Muscle of back (tissue), 11 donors: Measurements from ENCODE around the gene IKBKG. TPM values are rescaled to one million over a fixed set of nuclear protein-coding genes. Genes with fewer than 3 reads are reported as not detected.
"Not testable (repeated sequence)": the region's sequence is repeated elsewhere in the genome, so short reads cannot be mapped to it uniquely, and the experiment has no call there.

Experiments
- DNase-seq, 3 donors: peaks; one replicate each; pipeline versions ENCODE4 v3.0.0 to v3.0.0-alpha.2; 2013
- polyA plus RNA-seq, 10 donors: library from polyadenylated mRNA; unstranded; fragments of 120-200 nt; gene quantifications; one replicate each; pipeline ENCODE4 v1.2.1, GENCODE V29; 2013; ENCODE audit not compliant: insufficient read length in 10 of 10

IKBKG gene
- polyA plus RNA-seq, 10 donors: 11.0 to 14.2 (median 12.9) TPM

DNA sequence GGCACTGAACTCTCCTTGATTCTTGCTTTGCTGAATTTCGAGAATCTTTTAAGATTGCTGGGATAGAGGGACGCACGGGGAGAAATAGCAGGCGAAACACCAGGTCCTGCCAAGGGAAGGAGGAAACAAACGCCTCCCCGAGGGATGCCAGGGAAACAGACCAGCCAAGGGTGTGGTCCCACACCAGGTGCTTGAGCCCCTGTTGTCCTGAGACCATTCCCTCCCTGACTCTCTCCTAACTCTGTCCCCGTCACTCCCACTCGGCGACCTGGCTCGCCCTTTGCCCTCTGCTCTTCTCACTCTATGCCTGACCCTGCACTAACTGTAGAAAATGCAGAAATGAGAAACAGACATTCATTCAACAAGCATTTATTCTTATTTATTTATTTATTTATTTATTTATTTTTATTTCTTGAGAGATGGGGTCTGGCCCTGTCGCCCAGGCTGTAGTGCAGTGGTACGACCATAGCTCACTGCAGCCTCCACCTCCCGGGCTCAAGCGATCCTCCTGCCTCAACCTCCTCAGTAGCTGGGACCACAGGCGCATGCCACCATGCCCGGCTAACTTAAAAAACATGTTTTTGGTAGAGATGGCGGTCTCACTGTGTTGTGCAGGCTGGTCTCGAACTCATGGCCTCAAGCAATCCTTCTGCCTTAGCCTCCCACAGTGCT, 55.5 kb downstream of the IKBKG start:
- no peak for DNase-seq

GRCh38 chrX:154603438-154604430, 56.3 kb downstream of the IKBKG start:
- DNase-seq: peak in 2 of 3 donors; percentile 18 to 37

DNA sequence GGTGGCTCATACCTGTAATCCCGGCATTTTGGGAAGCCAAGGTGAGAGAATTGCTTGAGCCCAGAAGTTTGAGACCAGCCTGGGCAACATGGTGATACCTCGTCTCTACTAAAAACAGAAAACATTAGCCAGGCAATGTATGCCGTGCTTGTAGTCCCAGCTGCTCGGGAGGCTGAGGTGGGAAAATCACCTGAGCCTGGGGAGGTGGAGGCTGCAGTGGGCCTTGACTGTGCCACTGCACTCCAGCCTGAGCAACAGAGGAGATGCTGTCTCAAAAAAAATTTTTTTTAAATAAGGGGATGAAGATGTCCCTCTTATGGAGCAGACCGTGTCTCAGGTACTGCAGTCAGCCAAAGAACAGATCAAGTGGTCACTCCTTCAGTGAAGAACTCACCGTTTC, 58.1 kb downstream of the IKBKG start:
- DNase-seq: no peak

DNA sequence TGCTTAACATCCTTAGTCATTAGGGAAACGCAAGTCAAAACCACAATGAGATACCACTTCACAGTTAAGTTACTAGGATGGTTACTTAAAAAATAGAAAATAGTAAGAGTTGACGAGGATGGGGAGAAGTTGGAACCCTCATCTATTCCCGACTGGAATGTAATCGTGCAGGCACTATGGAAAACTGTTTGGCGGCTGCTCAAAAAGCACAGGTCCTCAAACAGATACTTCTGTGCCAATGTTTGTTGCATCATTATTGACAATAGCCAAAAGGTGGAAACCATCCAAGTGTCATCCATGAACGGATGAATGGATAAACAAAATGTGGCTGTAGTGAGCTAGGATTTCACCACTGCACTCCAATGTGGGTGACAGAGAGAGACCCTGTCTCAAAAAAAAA, 60.0 kb downstream of the IKBKG start:
- DNase-seq: no peak

DNA sequence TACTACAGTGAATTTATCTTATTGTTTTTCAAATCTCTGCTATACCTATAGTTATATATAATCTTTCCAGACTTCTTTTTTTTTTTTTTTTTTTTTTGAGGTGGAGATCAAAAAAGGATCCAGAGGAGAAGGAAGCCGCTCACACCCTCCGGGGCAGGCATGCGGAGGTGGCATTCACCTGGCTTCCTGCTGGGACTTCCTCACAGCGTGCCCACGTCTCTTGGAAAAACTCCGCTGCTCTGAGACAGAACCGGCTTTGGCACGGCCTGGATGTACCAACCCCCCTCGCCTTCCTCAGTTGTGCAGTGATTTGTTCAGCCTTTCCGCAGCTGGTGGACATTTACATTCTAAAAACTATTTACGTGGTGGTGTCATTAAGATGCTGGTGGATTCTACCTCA, 60.6 kb downstream of the IKBKG start:
- DNase-seq: not testable (repeated sequence)

DNA sequence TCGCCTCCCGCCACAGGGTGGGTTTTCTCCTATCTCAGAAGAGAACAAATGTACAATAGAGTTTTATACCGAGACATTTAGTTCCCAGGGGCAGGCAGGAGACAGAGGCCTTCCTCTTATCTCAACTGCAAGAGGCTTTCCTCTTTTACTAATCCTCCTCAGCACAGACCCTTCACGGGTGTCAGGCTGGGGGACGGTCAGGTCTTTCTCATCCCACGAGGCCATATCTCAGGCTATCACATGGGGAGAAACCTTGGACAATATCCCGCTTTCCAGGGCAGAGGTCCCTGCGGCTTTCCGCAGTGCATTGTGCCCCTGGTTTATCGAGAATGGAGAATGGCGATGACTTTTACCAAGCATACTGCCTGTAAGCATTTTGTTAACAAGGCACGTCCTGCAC, 61.4 kb downstream of the IKBKG start:
- DNase-seq: not testable (repeated sequence)

GRCh38 chrX:154611146-154611545, 63.7 kb downstream of the IKBKG start:
- not testable (repeated sequence) for DNase-seq

- DNase-seq: not testable (repeated sequence)
Measured at GRCh38 chrX:154613586-154613985, 66.2 kb downstream of the IKBKG start.

Other genes with a start within 250 kb of the IKBKG start
- gene FLNA, start 173.0 kb upstream of the IKBKG start, polyA plus RNA-seq: 100 to 1,000 TPM; 198 to 402 (median 274) TPM
- gene EMD, start 168.3 kb upstream of the IKBKG start, polyA plus RNA-seq: 10 to 100 TPM; 39.6 to 54.1 (median 46.9) TPM
- 1,000 to 10,000 TPM; 4,675 to 6,417 (median 5,723) TPM for gene RPL10, start 149.2 kb upstream of the IKBKG start, polyA plus RNA-seq
- gene DNASE1L1, start 138.4 kb upstream of the IKBKG start, polyA plus RNA-seq: 10 to 100 TPM; 15.0 to 37.2 (median 32.3) TPM
- 10 to 100 TPM; 15.5 to 38.3 (median 25.9) TPM for gene TAFAZZIN, start 136.1 kb upstream of the IKBKG start, polyA plus RNA-seq
- 10 to 100 TPM; 52.3 to 72.3 (median 59.8) TPM for gene ATP6AP1, start 118.9 kb upstream of the IKBKG start, polyA plus RNA-seq
- 100 to 1,000 TPM in 1 of 10 donors, 10 to 100 TPM in 9; 71.8 to 116 (median 84.7) TPM for gene GDI1, start 110.5 kb upstream of the IKBKG start, polyA plus RNA-seq
- gene FAM50A, start 103.5 kb upstream of the IKBKG start, polyA plus RNA-seq: 10 to 100 TPM; 48.1 to 69.6 (median 57.6) TPM
- 10 to 100 TPM; 29.4 to 55.6 (median 33.2) TPM for gene PLXNA3, start 89.3 kb upstream of the IKBKG start, polyA plus RNA-seq
- 10 to 100 TPM in 7 of 10 donors, 1 to 10 TPM in 3; 8.4 to 16.6 (median 11.3) TPM for gene LAGE3, start 68.3 kb upstream of the IKBKG start, polyA plus RNA-seq
- gene UBL4A, start 61.0 kb upstream of the IKBKG start, polyA plus RNA-seq: 10 to 100 TPM; 18.4 to 29.0 (median 23.5) TPM
- 10 to 100 TPM in 8 of 10 donors, 1 to 10 TPM in 2; 9.1 to 17.4 (median 12.2) TPM for gene SLC10A3, start 57.0 kb upstream of the IKBKG start, polyA plus RNA-seq
- gene FAM3A, start 31.4 kb upstream of the IKBKG start, polyA plus RNA-seq: 10 to 100 TPM; 21.6 to 33.9 (median 26.2) TPM
- gene G6PD, start 774 bp upstream of the IKBKG start, polyA plus RNA-seq: 10 to 100 TPM; 10.0 to 17.7 (median 13.1) TPM
- gene CTAG1A, start 37.5 kb downstream of the IKBKG start, polyA plus RNA-seq: not detected
- not detected for gene CTAG1B, start 71.7 kb downstream of the IKBKG start, polyA plus RNA-seq
- gene CTAG2, start 106.0 kb downstream of the IKBKG start, polyA plus RNA-seq: not detected
- 10 to 100 TPM in 1 of 10 donors, 1 to 10 TPM in 9; 3.2 to 11.3 (median 5.8) TPM for gene GAB3, start 203.5 kb downstream of the IKBKG start, polyA plus RNA-seq
- 10 to 100 TPM; 29.8 to 46.1 (median 38.4) TPM for gene DKC1, start 215.2 kb downstream of the IKBKG start, polyA plus RNA-seq